Activated CD4-positive, alpha-beta T cell treated with anti-CD3 and anti-CD28 coated beads for 4 hours (primary cell): ENCODE data around the gene CLPX.
"Not testable (repeated sequence)": the region's sequence is repeated elsewhere in the genome, so short reads cannot be mapped to it uniquely, and the experiment has no call there.

Experiments used
- DNase-seq, 2 donors: peaks; one replicate each; pipeline ENCODE4 v3.0.0-alpha.2; 2020

The CLPX gene

GRCh38 chr15:65184868-65185717 lies at the start of gene CLPX:
Gene CLPX (minus strand): TSS chr15:65185342. CDS start chr15:65185153, 189 bp downstream.
- DNase-seq, result peak; percentile 89 to 92

GRCh38 chr15:65233696-65234095 lies 48.6 kb upstream of the CLPX start:
- DNase-seq, result no peak

GRCh38 chr15:65232520-65232919 lies 47.4 kb upstream of the CLPX start:
- DNase-seq, result no peak

- no peak for DNase-seq
Measured at GRCh38 chr15:65231306-65231705, 46.2 kb upstream of the CLPX start.

GRCh38 chr15:65226901-65227300 lies 41.8 kb upstream of the CLPX start:
- DNase-seq, result not testable (repeated sequence)

GRCh38 chr15:65226221-65226620 lies 41.1 kb upstream of the CLPX start:
- no peak for DNase-seq

GRCh38 chr15:65223996-65224395 lies 38.9 kb upstream of the CLPX start:
- no peak for DNase-seq

GRCh38 chr15:65222891-65223290 lies 37.7 kb upstream of the CLPX start:
- DNase-seq, result no peak

GRCh38 chr15:65221697-65222096 lies 36.6 kb upstream of the CLPX start:
- no peak for DNase-seq

- DNase-seq, result no peak
Measured at GRCh38 chr15:65219137-65219536, 34.0 kb upstream of the CLPX start.

GRCh38 chr15:65217526-65218482 lies 32.7 kb upstream of the CLPX start:
- DNase-seq, result no peak

- DNase-seq, result no peak
Measured at GRCh38 chr15:65215496-65215895, 30.4 kb upstream of the CLPX start.

GRCh38 chr15:65214010-65214409 lies 28.9 kb upstream of the CLPX start:
- no peak for DNase-seq

GRCh38 chr15:65213241-65213640 lies 28.1 kb upstream of the CLPX start:
- DNase-seq, result no peak

GRCh38 chr15:65212097-65212496 lies 27.0 kb upstream of the CLPX start:
- DNase-seq, result peak; percentile 16 to 29

GRCh38 chr15:65211482-65211982 lies 26.4 kb upstream of the CLPX start:
- DNase-seq, result no peak

GRCh38 chr15:65210770-65211481 lies 25.8 kb upstream of the CLPX start, which contains the start of gene CILP:
Gene CILP (minus strand): TSS chr15:65211473. CDS start chr15:65209755, 1,718 bp downstream.
- no peak for DNase-seq

GRCh38 chr15:65209701-65210643 lies 24.8 kb upstream of the CLPX start:
- DNase-seq, result no peak

- no peak for DNase-seq
Measured at GRCh38 chr15:65208647-65209046, 23.5 kb upstream of the CLPX start.

GRCh38 chr15:65207280-65207840 lies 22.2 kb upstream of the CLPX start:
- no peak for DNase-seq

GRCh38 chr15:65206750-65207149 lies 21.6 kb upstream of the CLPX start:
- no peak for DNase-seq
